ENCODE data around the gene TCF4.

TCF4 gene

DNA sequence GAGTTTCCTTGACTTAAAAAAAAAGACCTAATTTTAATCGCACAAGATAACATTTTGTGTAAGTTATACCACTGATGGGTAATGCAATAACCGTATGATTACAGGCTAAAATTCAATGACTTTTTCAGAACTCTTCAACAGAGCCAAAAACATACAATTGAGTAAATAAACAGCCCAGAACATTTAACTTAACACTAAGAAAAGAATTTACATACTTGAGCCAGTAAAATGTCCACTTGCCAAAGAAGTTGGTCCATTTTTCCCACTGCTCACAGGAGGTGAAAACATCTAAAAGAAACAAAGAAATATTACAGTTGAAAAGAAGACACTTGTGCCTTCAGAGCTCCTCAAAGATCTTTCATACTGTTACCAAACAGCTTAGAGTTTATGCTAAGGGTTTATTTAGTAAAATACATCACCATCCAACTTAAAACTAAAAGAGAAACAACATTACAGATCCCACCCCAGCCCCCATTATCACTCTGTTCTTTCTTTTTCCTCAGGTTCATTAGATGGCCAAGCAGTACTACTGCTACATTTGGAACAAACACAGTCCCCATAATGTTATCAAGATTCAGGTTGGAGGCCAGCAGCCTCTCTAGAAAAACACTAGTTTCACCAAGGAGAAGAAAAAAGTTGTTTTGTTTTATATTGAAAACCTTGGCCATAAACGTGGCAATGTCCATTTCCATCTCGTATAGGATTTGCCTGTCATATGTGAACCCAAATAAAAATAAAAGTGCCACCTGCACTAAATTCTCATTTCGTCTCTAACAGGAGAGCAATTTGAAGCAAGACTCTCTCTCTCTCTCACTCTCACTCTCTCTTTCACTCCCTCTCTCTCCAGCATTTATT, 2.7 kb downstream of the TCF4 start:
- no peak for DNase-seq

DNA sequence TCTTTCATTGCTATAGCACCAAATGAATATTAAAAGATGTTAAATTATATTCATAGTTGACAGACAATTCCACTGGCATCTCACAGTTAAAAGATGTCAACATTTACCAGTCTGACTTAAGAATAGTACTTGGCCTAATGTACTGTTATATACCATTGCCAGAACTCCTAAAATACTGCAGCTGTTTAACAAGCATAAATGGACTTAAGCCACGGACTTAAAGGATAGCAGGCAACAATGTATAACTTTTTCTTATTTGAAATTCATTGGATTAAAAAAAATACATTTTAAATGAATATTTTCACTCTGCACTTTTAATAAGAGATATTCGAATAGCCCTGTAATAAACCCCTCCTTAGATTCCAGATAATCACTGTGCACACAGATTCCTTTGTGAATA, 3.8 kb downstream of the TCF4 start:
- no peak for DNase-seq

DNA sequence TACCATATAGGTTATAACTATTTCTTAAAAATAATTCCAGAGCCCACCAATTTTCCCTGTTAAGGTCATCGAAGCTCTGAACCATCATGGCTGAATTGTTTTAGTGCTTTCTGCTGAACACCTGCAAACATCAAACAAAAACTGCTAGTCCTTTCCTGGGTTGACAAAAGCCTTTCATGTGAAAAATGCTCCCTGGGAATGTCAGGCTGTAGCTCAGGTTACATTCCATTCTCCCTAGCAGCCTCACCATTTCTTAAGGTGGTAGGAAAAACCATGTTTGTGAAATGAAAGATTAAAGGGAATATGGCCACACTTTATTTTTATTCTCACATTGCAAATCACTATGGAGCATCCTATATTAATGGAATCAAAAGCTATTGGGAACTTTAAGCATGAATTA, 5.7 kb downstream of the TCF4 start:
- no peak for DNase-seq

DNA sequence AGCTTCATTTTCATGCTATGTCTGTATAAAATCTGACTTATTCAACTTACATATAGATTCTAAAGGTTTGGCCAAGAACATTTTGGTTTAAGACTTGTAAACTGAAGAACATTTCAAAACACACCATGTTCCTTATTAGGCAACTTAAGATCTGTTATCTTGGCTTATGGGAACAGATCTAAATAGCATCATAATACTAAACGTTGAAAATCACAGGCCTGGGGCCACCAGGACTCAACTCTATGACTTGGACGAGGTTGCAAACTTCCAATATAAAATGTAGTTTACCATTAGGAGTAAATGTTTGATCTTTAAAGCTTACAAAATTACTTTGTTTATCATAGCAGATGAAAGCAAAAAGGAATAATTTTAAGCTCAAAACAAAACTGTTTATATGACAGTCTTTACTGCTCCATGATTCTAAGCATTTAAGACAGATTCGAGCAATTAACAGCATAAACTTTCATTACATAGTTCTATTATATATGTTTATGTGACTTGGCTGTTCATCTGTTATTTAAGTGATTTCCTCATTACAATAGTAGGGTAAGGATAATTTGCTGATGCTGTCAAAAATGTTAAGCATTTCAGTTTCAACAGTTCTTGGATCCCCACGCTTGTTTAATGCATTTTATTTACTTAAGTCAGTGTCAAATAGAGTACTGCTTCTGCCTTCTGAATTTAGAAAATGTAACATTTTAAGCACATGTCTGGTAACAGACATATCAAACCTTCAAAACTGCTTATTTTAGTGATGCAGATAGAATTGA, 8.3 kb downstream of the TCF4 start:
- no peak for DNase-seq

DNA sequence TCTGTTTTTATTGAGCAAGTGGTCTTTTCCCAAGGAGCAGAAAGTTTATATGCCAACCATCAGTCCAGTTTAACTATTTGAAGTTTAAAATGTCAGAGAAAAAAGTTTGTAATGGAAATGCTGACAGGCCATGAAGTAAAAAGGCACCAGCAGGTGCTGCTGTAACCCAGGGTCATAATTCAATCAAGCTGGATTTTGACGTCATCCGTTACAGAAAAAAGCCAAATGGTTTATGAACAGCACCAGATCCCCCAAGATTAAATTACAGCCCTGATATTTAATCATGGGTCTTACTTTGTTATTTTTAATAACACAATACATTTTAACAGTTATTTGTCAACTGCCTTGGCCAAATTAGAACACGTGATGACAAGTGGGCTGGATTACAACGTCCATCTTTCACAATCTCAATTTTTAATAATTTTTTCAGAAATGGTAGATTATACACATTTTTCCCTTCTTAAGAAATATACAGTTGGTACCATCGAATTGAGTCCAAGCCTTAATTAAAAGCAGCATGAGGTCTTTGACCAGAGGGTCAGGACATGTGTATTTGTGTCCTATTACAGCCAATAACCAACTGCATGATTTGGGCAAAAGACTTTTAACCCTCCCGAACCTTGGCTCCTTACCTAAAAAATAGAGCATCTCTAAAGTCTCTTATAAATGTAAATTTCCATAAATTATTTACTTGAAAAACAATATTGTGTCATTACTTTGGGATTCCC, 10.0 kb downstream of the TCF4 start:
- no peak for DNase-seq

DNA sequence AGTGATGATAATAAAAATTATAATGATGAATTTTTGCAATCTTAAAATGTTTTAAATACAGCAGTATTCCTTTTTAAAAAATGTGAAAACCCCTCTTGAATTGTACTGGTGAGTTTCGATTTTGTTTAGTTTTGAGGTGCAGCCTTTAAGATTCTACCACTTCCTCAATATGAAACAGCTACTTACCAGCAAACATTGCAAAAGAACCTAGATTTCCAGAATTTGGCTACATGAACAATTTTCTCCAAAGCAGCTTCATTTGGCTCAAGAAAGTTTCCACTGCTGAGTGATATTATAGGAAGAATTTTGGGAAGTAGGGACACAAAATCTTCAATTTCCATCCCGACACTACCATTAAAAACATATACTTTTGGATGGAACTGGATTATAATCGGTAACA, 12.0 kb downstream of the TCF4 start:
- DNase-seq: no peak

DNA sequence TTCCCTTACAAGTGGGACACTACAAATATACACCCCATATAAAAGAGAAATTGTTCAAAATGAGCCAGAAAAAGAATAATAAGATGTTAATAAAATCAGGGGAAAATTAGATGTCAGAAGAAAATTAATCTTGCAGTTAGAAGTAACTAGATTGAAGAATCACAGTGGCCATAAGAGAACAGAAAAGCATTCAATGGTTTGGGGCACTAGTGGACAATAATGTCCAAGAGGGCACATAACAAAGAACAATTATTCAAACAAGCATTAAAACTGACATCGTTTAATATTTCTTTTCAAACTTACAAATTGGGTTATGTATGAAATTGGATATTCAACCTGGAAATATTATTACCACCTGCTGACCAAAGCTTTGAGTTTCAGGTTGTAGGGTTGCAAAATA, 12.9 kb downstream of the TCF4 start:
- DNase-seq: no peak

DNA sequence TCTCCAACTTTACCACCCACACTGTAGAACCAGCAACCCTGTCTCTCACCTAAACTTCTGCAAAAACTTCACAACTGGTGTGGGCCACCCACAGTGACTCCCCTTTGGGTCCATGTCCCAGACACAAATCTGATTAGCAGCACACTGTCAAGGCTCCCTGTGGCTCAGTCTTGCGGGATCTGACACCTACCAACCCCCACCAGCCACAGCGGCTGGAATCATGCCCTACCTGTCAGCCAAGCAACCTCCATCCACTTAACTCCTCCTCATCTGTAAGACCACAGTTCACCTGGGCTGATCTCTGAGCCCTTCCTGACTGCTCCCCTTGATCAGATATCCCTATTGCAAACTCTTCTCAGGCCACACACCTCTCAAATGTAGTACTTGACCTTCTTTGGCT, 14.6 kb downstream of the TCF4 start:
- DNase-seq: no peak

DNA sequence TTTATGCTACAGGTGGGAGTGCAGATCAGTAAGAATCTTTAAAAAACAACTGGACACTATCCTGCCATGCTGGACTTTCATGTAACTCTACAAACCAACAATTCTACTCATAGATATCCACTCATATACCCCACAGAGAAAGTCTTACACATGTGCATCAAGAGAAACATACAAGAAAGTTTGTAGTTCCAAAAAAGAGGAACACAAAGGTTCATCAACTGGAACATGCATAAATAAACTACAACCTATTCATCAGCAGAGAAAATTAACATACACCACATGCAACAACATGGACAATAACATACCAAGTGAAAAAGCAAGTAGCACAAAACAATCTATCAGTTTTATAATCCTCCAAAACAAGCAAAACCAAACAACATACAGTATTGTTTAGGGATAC, 17.0 kb downstream of the TCF4 start:
- no peak for DNase-seq

DNA sequence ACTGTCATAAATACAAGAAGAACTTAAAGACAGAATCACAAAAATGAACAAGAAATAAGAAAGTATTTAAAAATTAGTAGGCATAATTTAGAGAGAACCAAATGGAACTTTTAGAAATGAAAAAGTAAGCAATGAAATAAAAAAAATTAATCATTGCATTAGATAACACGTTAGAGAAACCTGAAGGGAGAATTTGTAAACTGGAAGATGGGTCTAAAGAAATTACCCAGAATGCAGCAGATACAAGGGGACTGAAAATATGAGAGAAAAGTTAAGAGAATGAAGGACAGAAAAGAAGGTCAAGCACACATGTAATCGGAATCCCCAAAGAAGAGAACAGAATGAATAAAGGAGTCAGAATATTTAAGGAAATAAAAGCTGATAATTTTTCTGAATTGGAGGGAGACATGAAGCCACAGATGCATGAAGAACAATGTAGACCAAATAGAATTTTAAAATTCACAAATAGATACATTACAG, 21.5 kb downstream of the TCF4 start:
- DNase-seq: no peak

DNA sequence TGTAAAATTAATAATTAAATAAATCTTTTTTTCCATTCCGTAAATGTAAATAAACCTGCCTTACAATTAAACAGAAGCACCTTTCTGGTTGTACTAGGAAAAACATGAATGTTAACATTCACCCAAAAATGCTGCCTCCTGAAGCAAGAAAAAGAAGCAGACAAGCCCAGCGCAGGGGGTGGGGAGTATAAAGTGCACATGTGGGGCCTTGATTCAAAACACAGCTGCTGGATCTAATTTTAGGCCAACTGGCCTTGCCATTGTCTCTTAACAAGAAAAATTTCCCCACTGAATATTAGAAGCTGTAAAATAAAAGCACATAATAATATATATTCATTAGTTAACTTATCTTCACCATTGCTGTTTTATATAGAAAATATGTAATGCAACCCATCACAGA, 28.3 kb downstream of the TCF4 start:
- no peak for DNase-seq

DNA sequence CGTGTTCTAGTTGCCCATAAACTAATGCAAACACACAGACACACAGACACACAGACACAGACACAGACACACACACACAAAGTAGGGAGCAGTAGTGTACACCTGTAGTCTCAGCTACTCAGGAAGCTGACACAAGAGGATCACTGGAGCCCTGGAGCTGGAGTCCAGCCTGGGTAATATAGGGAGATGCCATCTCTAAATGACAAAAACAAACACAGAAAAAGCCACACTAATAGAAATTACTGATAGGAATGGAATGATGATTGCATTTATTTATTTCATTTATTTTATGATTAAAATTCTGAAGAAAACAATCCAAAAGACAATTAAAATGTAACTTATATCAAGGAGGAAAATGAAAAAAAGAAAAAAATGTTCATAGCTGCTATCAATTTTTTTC, 30.8 kb downstream of the TCF4 start:
- DNase-seq: no peak

DNA sequence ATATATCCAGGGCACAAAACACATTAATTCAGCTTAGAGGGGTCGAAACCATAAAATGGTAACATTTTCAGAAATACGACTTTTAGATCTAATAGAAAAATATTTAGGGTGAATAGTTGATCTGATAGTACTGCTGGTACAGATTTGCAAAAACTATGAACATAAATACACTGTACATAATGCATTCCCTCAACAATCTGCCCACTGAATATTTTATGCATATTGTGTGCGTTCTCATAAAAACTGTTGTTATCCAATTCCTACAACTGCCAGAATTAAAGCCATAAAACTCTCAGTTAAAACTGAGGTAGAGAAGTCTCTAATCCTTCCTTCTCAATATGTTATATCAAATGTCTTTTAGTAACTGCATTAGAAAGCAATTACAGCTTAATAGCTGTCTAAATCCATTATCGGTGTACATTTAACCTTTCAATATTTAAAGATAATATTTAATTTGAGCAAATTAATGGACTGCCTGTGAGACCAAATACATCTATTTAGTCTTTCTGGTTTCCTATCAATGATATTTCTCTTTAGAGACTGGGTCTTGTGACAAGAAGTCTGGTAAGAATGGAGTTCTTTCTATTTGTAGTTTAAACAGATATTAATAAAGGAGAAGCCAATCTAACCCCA, 32.5 kb downstream of the TCF4 start:
- no peak for DNase-seq

DNA sequence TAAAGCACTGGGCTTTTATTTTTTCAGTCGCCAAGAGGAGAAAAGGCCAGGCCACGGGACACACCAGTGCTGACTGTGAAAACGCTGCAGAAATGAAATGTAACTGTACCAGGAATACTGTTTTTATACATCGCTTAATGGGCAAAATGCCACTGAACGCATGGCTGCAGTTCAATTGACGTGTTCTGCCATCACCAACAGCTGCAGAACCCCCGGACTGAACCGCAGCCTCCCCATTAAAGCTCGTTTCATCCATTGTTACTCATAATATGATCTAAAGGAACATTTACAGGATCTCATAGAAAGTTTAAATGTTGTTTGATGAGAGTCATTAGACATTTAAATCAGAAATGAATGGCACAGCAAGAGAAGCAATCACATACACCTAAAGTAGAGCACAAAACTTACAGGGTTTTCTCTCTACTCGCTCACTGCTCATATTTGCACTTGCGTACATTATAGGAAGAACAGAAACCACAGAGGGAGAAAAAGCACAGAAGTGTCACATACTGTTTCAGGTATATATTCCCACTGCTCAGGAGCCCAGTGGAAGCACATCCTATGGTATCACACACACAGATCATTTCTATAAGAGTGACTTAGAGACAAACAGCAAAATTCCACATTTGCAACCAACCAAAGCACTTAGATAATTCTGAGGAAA, 35.3 kb downstream of the TCF4 start:
- DNase-seq: no peak

DNA sequence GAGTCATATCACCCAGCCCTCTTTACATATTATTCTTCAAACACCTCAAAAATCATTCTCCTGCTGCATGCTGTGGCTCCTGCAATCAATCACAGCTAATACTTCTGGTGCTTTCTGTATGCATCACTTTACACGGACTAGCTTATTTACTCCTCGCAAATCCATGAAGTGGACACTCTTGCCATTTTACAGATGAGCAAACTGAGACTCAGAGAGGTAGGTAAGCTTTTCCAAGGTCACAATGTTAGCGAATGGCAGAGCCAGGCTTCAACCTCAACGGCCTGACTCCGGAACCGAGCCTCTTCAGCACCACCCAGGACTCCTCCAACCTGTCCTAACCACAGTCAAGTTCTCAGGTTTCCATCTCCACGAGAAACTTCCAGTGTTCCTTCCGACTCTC, 36.8 kb downstream of the TCF4 start:
- DNase-seq: no peak

DNA sequence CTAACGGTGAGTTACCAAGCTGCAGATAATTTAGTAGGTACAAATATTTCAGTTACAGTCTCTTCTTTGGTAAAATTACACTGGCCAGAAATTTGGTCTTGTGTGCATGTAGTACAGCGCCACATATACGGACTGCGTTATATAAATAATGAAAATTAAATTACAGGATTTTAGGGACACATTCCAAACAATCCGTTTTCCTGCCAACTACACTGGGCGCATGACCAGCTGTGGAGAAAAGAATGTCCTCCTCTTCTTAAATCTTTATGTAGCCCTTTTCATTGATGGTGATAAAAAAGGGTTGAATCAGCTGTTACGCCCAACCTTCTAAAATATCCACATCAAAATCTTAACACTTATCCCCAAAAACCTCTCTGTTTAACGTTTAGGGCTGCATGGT, 37.5 kb downstream of the TCF4 start:
- no peak for DNase-seq

DNA sequence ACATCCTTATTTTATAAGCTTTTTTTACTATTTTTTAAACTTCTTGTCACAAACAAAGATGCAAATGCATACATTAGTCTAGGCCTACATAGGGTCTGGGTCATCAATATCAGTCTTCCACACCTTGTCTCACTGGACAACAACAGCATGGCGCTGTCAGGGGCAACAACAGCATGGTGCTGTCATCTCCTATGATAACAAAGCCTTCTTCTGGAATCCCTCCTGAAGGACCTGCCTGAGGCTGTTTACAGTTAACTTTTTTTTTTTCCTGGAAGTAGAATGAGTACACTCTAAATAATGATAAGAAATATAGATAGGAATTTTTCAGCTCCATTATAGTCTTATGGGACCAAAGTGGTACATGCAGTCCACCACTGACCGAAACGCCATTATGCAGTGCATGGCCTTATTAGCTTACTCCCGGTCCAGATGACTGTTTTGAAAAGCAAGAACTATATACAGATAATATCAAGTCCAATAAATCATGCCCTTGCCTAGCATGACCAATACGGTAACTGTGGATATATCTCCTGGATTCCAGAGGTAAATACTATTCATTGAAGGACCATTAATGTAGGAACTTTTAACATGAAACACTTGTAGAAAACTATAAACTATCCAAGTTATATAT, 38.4 kb downstream of the TCF4 start:
- no peak for DNase-seq

DNA sequence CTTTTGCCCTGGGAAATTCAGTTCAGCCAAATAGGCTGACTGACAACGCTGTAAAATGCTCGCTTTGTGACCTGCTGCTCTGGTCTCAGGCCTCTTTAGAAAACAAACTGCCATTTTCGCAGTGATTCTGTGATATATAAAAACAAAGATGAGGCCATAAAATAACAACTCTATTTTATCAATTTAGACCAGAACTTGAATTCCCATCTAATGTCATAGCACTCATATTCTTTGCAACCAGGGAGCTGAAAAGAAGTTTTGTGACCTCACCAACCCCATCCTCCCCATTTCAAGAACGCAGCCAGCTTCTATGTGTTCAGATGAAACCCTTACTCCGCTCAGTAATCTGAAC, 40.3 kb downstream of the TCF4 start:
- DNase-seq: no peak

DNA sequence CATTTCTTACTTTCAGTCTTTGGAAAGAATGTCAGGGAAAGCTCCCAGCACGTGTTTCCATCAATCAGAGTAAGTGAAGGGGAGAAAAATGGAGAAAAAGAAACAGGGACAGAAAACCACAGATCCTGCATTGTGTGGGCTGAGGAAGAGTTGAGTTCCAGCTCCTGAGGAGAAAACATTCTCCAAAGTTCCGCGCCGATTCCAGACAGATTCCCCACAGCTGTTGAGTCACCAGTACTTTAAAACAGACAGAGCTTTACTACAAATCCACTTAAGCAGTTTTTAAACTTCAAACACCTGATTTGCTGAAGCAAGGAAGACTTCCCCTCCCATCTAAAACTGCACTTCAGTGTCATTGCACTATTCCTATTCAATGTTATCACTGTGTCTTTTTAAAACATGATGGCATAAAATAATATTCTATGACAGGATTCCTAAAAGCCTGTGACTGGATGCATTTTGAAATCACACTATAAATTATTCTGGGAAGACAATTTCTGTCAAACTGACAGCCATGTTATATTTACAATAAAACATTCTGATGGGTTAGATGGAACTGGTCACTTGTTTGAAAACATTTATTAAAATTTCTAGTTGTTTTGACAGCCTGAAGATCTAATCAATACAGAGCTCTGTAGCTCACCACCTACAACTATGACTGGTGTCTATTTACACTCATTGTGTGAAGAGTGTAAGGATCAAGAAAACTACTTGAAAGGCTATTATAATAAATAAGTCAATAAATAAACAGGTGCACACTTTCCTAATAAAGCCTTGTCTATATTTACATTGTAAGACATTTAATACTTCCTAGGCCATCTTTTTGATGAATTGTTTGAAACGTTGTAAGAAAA, 40.9 kb downstream of the TCF4 start:
- no peak for DNase-seq

DNA sequence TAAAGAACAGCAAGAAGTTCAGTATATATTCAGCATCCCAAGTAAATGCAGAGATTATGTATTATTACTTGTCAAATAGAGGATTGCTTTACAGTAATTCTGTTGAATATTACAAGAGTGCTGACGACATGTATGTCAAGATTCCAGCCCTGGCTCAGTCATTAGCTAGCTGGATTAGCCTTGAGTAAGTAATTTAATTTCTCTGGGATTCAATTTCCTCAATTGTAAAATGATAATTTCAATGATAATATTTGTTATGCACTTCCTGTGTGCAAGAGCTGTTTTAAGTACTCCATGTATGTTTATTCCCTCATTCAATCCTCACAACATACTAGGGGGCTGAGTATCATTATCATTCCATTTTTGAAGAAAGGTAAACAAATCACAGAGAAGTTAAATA, 44.0 kb downstream of the TCF4 start:
- no peak for DNase-seq

DNA sequence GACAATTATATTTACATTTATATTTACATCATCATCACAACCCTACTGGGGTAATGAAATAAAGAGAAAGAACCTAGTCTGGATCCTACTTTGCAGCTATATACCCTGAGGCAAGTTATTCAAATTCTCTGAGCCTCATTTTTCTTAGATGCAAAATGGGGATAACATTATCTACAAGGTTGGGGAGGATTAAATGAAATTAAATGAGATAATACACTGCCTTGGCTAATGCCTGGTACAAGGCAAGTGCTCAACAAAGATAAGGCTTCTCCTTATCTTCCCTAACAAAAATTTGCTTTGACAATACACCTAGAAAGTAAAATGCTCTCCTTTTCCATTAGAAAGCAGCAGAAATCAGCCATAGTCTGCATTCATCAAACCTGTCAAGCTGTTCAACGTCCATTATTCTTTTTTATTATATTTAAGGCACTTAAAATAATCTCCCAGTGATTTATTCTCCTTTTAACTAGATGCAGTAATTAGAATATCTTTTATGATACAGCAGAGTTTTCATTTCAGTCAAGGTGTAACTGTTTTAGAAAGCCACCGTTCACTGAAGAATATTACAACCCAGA, 44.8 kb downstream of the TCF4 start:
- no peak for DNase-seq
